Measurements from ENCODE around the gene WDR88. TPM values are rescaled to one million over a fixed set of nuclear protein-coding genes. Genes with fewer than 3 reads are reported as not detected.

WDR88 gene
- total and polyA plus RNA-seq, 2 experiments from 2014 or later = not detected

DNA sequence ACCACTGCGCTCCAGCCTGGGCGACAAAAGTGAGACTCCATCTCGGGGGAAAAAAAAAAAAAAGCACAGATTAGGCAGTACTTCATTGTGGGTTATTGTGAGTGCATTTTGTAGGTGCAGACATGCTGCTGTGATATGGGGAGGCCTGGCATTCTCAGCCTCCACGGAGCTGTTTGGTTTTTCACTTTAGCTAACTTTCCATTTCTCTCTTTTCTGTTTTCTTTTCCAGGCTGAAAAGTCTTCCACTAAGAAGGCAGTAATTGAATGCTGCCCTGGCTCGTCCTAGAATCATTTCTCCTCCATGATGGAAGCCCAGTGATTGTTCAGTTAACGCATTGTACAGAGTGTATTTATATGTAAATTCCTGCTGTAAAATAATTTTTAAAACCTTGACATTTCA, 2.0 kb upstream of the WDR88 start:
- no peak overlapping the region for H3K27ac Mint-ChIP-seq
- Histone ChIP-seq H3K4me3 (no peak overlapping the region), H3K4me2 (no peak overlapping the region), H2AFZ (no peak overlapping the region), H3K27ac (ENCODE audit: low read depth) (no peak overlapping the region), H3K79me2 (replicated peaks; ENCODE audit: insufficient read depth) (no peaks in the 10 kb centered on the region), H3K4me1 (ENCODE audit: insufficient read depth) (peaks cover 5% of the 10 kb centered on the region), H3K36me3 (ENCODE audit: insufficient read depth) (peaks cover 3% of the 10 kb centered on the region; the same call in 1 of the 2 replicates), H3K27me3 (ENCODE audit: insufficient read depth) (no peaks in the 10 kb centered on the region), H4K20me1 (replicated peaks; ENCODE audit: insufficient read depth) (no peaks in the 10 kb centered on the region), H3F3A (replicated peaks; ENCODE audit: low read depth) (no peaks in the 10 kb centered on the region; the same call in 1 of the 2 replicates), H3K9me2 (ENCODE audit: insufficient read depth) (no peaks in the 10 kb centered on the region)
- peaks cover 28% of the 10 kb centered on the region for H3K36me3 Mint-ChIP-seq (ENCODE audit: low read depth)
- no peaks in the 10 kb centered on the region; the same call in 2 of the 3 replicates for H3K9me3 Mint-ChIP-seq
- DNase-seq (ENCODE audit: low spot score) (no peak), ATAC-seq (no peak)
- no peak for TF ChIP-seq ZNF114 (CRISPR knock-in tag; IDR thresholded peaks at IDR 0.05)
- TF ChIP-seq, protein P1, sequence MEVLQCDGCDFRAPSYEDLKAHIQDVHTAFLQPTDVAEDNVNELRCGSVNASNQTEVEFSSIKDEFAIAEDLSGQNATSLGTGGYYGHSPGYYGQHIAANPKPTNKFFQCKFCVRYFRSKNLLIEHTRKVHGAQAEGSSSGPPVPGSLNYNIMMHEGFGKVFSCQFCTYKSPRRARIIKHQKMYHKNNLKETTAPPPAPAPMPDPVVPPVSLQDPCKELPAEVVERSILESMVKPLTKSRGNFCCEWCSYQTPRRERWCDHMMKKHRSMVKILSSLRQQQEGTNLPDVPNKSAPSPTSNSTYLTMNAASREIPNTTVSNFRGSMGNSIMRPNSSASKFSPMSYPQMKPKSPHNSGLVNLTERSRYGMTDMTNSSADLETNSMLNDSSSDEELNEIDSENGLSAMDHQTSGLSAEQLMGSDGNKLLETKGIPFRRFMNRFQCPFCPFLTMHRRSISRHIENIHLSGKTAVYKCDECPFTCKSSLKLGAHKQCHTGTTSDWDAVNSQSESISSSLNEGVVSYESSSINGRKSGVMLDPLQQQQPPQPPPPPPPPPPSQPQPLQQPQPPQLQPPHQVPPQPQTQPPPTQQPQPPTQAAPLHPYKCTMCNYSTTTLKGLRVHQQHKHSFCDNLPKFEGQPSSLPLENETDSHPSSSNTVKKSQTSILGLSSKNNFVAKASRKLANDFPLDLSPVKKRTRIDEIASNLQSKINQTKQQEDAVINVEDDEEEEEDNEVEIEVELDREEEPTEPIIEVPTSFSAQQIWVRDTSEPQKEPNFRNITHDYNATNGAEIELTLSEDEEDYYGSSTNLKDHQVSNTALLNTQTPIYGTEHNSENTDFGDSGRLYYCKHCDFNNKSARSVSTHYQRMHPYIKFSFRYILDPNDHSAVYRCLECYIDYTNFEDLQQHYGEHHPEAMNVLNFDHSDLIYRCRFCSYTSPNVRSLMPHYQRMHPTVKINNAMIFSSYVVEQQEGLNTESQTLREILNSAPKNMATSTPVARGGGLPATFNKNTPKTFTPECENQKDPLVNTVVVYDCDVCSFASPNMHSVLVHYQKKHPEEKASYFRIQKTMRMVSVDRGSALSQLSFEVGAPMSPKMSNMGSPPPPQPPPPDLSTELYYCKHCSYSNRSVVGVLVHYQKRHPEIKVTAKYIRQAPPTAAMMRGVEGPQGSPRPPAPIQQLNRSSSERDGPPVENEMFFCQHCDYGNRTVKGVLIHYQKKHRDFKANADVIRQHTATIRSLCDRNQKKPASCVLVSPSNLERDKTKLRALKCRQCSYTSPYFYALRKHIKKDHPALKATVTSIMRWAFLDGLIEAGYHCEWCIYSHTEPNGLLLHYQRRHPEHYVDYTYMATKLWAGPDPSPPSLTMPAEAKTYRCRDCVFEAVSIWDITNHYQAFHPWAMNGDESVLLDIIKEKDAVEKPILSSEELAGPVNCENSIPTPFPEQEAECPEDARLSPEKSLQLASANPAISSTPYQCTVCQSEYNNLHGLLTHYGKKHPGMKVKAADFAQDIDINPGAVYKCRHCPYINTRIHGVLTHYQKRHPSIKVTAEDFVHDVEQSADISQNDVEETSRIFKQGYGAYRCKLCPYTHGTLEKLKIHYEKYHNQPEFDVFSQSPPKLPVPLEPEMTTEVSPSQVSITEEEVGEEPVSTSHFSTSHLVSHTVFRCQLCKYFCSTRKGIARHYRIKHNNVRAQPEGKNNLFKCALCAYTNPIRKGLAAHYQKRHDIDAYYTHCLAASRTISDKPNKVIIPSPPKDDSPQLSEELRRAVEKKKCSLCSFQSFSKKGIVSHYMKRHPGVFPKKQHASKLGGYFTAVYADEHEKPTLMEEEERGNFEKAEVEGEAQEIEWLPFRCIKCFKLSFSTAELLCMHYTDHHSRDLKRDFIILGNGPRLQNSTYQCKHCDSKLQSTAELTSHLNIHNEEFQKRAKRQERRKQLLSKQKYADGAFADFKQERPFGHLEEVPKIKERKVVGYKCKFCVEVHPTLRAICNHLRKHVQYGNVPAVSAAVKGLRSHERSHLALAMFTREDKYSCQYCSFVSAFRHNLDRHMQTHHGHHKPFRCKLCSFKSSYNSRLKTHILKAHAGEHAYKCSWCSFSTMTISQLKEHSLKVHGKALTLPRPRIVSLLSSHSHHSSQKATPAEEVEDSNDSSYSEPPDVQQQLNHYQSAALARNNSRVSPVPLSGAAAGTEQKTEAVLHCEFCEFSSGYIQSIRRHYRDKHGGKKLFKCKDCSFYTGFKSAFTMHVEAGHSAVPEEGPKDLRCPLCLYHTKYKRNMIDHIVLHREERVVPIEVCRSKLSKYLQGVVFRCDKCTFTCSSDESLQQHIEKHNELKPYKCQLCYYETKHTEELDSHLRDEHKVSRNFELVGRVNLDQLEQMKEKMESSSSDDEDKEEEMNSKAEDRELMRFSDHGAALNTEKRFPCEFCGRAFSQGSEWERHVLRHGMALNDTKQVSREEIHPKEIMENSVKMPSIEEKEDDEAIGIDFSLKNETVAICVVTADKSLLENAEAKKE (CRISPR knock-in tag; IDR thresholded peaks at IDR 0.05) = no peak
- TF ChIP-seq, protein P2, sequence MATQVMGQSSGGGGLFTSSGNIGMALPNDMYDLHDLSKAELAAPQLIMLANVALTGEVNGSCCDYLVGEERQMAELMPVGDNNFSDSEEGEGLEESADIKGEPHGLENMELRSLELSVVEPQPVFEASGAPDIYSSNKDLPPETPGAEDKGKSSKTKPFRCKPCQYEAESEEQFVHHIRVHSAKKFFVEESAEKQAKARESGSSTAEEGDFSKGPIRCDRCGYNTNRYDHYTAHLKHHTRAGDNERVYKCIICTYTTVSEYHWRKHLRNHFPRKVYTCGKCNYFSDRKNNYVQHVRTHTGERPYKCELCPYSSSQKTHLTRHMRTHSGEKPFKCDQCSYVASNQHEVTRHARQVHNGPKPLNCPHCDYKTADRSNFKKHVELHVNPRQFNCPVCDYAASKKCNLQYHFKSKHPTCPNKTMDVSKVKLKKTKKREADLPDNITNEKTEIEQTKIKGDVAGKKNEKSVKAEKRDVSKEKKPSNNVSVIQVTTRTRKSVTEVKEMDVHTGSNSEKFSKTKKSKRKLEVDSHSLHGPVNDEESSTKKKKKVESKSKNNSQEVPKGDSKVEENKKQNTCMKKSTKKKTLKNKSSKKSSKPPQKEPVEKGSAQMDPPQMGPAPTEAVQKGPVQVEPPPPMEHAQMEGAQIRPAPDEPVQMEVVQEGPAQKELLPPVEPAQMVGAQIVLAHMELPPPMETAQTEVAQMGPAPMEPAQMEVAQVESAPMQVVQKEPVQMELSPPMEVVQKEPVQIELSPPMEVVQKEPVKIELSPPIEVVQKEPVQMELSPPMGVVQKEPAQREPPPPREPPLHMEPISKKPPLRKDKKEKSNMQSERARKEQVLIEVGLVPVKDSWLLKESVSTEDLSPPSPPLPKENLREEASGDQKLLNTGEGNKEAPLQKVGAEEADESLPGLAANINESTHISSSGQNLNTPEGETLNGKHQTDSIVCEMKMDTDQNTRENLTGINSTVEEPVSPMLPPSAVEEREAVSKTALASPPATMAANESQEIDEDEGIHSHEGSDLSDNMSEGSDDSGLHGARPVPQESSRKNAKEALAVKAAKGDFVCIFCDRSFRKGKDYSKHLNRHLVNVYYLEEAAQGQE (IDR thresholded peaks at IDR 0.05; ENCODE audit: unreplicated experiment) = no peak
- TF ChIP-seq, protein P3, sequence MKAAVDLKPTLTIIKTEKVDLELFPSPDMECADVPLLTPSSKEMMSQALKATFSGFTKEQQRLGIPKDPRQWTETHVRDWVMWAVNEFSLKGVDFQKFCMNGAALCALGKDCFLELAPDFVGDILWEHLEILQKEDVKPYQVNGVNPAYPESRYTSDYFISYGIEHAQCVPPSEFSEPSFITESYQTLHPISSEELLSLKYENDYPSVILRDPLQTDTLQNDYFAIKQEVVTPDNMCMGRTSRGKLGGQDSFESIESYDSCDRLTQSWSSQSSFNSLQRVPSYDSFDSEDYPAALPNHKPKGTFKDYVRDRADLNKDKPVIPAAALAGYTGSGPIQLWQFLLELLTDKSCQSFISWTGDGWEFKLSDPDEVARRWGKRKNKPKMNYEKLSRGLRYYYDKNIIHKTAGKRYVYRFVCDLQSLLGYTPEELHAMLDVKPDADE (IDR thresholded peaks at IDR 0.05) = no peak
- no peak for TF ChIP-seq EZH2 (IDR thresholded peaks at IDR 0.05; ENCODE audit: low read depth, unreplicated experiment)
- no peak for TF ChIP-seq EZH2phosphoT487 (IDR thresholded peaks at IDR 0.05; ENCODE audit: unreplicated experiment)
- TF ChIP-seq ZNF331 (CRISPR knock-in tag; IDR thresholded peaks at IDR 0.05; ENCODE audit: low read depth) = no peak
- no peak for TF ChIP-seq NANOG (IDR thresholded peaks at IDR 0.05; ENCODE audit: borderline replicate concordance)
- TF ChIP-seq, protein P4, sequence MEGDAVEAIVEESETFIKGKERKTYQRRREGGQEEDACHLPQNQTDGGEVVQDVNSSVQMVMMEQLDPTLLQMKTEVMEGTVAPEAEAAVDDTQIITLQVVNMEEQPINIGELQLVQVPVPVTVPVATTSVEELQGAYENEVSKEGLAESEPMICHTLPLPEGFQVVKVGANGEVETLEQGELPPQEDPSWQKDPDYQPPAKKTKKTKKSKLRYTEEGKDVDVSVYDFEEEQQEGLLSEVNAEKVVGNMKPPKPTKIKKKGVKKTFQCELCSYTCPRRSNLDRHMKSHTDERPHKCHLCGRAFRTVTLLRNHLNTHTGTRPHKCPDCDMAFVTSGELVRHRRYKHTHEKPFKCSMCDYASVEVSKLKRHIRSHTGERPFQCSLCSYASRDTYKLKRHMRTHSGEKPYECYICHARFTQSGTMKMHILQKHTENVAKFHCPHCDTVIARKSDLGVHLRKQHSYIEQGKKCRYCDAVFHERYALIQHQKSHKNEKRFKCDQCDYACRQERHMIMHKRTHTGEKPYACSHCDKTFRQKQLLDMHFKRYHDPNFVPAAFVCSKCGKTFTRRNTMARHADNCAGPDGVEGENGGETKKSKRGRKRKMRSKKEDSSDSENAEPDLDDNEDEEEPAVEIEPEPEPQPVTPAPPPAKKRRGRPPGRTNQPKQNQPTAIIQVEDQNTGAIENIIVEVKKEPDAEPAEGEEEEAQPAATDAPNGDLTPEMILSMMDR (conservative IDR thresholded peaks at IDR 0.05; ENCODE audit: low read depth in 2 of 2) = no peak
- TF ChIP-seq CREB1 (CRISPR knock-in tag; IDR thresholded peaks at IDR 0.05; ENCODE audit: low read depth) = no peak
- no peak for TF ChIP-seq STAT1 (IDR thresholded peaks at IDR 0.05; ENCODE audit: unreplicated experiment)
- H3K27me3 Mint-ChIP-seq (ENCODE audit: insufficient read depth, low read depth, poor library complexity) = peaks cover 11% of the 10 kb centered on the region
- peaks cover 6% of the 10 kb centered on the region; the same call in 2 of the 3 replicates for H3K4me1 Mint-ChIP-seq
- no peak overlapping the region for H3K4me3 Mint-ChIP-seq
